H1 (cell line): ENCODE measurements around the gene SCP2.

Experiments
- CEBPB ChIP-seq: IDR thresholded peaks from 2 replicates; pipeline ENCODE4 v1.6.1; 2012; ENCODE audit warnings: low read depth, low read length
- CHD1 ChIP-seq: IDR thresholded peaks from 2 replicates; pipeline ENCODE4 v1.6.1; 2012; ENCODE audit warnings: low read depth, low read length, improper control_type of control experiment
- CTCF ChIP-seq, 3 experiments: IDR thresholded peaks; 1 replicate in 2 of 3; 2 replicates in 1 of 3; pipeline versions ENCODE4 v1.5.1 to v1.6.1; 2011; ENCODE audit warnings: low read length in 3 of 3, mild to moderate bottlenecking in 3 of 3, inconsistent platforms in 2 of 3, low read depth in 1 of 3, moderate library complexity in 1 of 3; ENCODE audit not compliant: insufficient read depth in 1 of 3; ENCODE audit errors: control extremely low read depth in 1 of 3
- PHF8 ChIP-seq: fragments of 200-600 bp; sonication (generic); conservative IDR thresholded peaks from 2 replicates; pipeline ENCODE4 v1.7.1; 2012; ENCODE audit warnings: low read depth, mild to moderate bottlenecking, inconsistent platforms, low read length, moderate library complexity
- POLR2AphosphoS5 ChIP-seq: IDR thresholded peaks from 2 replicates; pipeline ENCODE4 v1.6.1; 2011; ENCODE audit warnings: low read depth, low read length
- RXRA ChIP-seq: IDR thresholded peaks from 2 replicates; pipeline ENCODE4 v1.6.1; 2011; ENCODE audit warnings: low read depth, mild to moderate bottlenecking, low read length, moderate library complexity; ENCODE audit not compliant: insufficient read depth
- SP1 ChIP-seq: IDR thresholded peaks from 2 replicates; pipeline ENCODE4 v1.6.1; 2011; ENCODE audit warnings: low read depth, low read length
- YY1 ChIP-seq: IDR thresholded peaks from 2 replicates; pipeline ENCODE4 v1.6.1; 2011; ENCODE audit warnings: low read depth, mild to moderate bottlenecking, low read length
- ZNF274 ChIP-seq: IDR thresholded peaks from 2 replicates; pipeline ENCODE4 v1.7.0; 2012; ENCODE audit warnings: low read length, borderline replicate concordance; ENCODE audit errors: extremely low read depth

- TF ChIP-seq CEBPB: no peak
- TF ChIP-seq CTCF (IDR thresholded peaks at IDR 0.05; ENCODE audit: control extremely low read depth in 1 of 3, insufficient read depth in 1 of 3, low read depth in 1 of 3, low read length in 3 of 3): no peak
- TF ChIP-seq SP1: no peak
- TF ChIP-seq PHF8: no peak
- no peak for TF ChIP-seq CHD1
- no peak for TF ChIP-seq YY1
- no peak for TF ChIP-seq POLR2AphosphoS5
- TF ChIP-seq RXRA: no peak
- no peak for TF ChIP-seq ZNF274
Observed at GRCh38 chr1:52944566-52944965, 17.5 kb downstream of the SCP2 start.
